Calu3 (cell line): ENCODE results near the gene KCNT1. TPM values are rescaled to one million over a fixed set of nuclear protein-coding genes. Genes with fewer than 3 reads are reported as not detected.

Experiments
- BruUV-seq: library from RNA; stranded (reverse); fragments of 400-500 nt; replicated peaks from 2 replicates; lab custom pipeline; 2021; lab: Mats Ljungman, UMichigan
- CTCF ChIA-PET: fragments of 300-600 bp; sonication (Branson Sonifier 250); formaldehyde crosslinking; loops from one replicate; lab custom pipeline; 2022; ENCODE audit warnings: antibody characterized with exemption; lab: Charles Lee
- DNase-seq: peaks from one replicate; pipeline ENCODE4 v3.0.0; 2022
- H3K27ac Mint-ChIP-seq: one replicate; pipeline ENCODE4 v1.8.0; 2022; ENCODE audit warnings: mixed read lengths; ENCODE audit not compliant: unreplicated experiment
- H3K27me3 Mint-ChIP-seq: one replicate; pipeline ENCODE4 v1.8.0; 2022; ENCODE audit warnings: mixed read lengths; ENCODE audit not compliant: unreplicated experiment
- H3K36me3 Mint-ChIP-seq: one replicate; pipeline ENCODE4 v1.8.0; 2022; ENCODE audit warnings: mild to moderate bottlenecking, moderate library complexity, mixed read lengths; ENCODE audit not compliant: insufficient read depth, unreplicated experiment
- H3K4me1 Mint-ChIP-seq: one replicate; pipeline ENCODE4 v1.8.0; 2022; ENCODE audit warnings: mild to moderate bottlenecking, low read depth, mixed read lengths; ENCODE audit not compliant: unreplicated experiment
- H3K4me3 Mint-ChIP-seq: one replicate; pipeline ENCODE4 v1.8.0; 2022; ENCODE audit warnings: mild to moderate bottlenecking, low read depth, moderate library complexity, mixed read lengths; ENCODE audit not compliant: unreplicated experiment
- H3K9me3 Mint-ChIP-seq: one replicate; pipeline ENCODE4 v1.8.0; 2022; ENCODE audit warnings: low read depth, mixed read lengths; ENCODE audit not compliant: unreplicated experiment
- intact Hi-C: fragments of 100-400 bp; cut with micrococcal nuclease; formaldehyde crosslinking; loops from one replicate; pipeline ENCODE4 v1.10.0; 2022; ENCODE audit not compliant: unreplicated experiment
- total RNA-seq: library from RNA; stranded (reverse); gene quantifications from 2 replicates; pipeline ENCODE4 v1.2.3, GENCODE V29; 2022
- TF ChIP-seq, protein P1 (sequence below): fragments of 200-600 bp; IDR thresholded peaks from one replicate; pipeline ENCODE4 v1.8.0; 2022; ENCODE audit warnings: antibody characterized with exemption; ENCODE audit not compliant: unreplicated experiment

KCNT1 gene
- total RNA-seq, 1 experiment from 2014 or later: not detected

DNA sequence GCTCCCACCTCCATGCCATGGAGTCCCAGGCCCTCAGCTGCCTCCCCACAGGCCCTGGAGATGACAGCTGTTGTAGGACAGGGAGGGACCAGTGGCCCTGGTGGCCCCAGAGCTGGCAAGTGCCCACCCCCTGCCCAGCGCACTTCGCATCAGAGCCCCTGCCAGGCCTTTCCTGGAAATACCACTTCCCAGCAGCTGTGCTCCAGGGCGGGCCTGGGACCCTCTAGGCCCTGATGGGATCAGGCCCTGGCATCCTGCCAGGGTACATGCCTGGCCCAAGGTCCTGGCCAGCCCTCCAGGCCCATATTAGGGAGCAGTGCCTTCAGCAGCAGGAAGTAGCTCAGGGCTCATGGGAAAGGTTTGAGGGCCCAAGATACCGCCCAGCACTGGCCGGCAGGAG lies 2.5 kb downstream of the KCNT1 start:
- Mint-ChIP-seq H3K4me3 (no peak overlapping the region), H3K9me3 (no peaks in the 10 kb centered on the region), H3K4me1 (no peaks in the 10 kb centered on the region), H3K36me3 (no peaks in the 10 kb centered on the region), H3K27ac (no peak overlapping the region), H3K27me3 (peaks cover 32% of the 10 kb centered on the region)
- no TSS peak for BruUV-seq
- TF ChIP-seq, protein P1, sequence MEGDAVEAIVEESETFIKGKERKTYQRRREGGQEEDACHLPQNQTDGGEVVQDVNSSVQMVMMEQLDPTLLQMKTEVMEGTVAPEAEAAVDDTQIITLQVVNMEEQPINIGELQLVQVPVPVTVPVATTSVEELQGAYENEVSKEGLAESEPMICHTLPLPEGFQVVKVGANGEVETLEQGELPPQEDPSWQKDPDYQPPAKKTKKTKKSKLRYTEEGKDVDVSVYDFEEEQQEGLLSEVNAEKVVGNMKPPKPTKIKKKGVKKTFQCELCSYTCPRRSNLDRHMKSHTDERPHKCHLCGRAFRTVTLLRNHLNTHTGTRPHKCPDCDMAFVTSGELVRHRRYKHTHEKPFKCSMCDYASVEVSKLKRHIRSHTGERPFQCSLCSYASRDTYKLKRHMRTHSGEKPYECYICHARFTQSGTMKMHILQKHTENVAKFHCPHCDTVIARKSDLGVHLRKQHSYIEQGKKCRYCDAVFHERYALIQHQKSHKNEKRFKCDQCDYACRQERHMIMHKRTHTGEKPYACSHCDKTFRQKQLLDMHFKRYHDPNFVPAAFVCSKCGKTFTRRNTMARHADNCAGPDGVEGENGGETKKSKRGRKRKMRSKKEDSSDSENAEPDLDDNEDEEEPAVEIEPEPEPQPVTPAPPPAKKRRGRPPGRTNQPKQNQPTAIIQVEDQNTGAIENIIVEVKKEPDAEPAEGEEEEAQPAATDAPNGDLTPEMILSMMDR: no peak
- no peak for DNase-seq
- intact Hi-C loops: no loop called here
- CTCF ChIA-PET: no interaction called here

DNA sequence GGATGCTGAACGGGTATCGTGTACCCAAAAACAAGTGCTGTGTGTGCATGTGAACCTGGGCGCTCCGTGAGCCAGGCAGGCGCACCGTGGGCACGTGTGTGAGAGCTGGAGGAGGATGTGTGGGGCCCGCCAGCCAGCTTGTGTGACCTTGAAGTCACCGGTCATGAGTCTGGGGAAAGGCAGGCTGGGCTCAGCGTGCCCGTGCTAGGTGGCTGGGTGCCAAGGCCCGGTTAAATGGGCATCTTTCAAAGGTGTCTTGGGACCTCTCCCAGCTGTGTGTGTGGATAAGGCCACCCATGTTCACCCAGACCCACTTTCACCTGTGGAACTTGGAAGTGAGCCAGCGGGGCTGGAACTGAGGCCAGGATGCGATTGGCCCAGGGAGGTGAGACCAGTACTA lies 3.4 kb downstream of the KCNT1 start:
- TF ChIP-seq, protein P1: no peak
- intact Hi-C loops: no loop called here
- Mint-ChIP-seq H3K27me3 (peaks cover 35% of the 10 kb centered on the region), H3K9me3 (no peaks in the 10 kb centered on the region), H3K36me3 (no peaks in the 10 kb centered on the region), H3K4me3 (no peak overlapping the region), H3K27ac (no peak overlapping the region), H3K4me1 (no peaks in the 10 kb centered on the region)
- CTCF ChIA-PET: interaction anchor here (0.6 kb wide), 1 partner anchor 1077 kb away, joined by 4 read pairs; no protein-coding TSS in a partner anchor
- no TSS peak for BruUV-seq
- no peak for DNase-seq

DNA sequence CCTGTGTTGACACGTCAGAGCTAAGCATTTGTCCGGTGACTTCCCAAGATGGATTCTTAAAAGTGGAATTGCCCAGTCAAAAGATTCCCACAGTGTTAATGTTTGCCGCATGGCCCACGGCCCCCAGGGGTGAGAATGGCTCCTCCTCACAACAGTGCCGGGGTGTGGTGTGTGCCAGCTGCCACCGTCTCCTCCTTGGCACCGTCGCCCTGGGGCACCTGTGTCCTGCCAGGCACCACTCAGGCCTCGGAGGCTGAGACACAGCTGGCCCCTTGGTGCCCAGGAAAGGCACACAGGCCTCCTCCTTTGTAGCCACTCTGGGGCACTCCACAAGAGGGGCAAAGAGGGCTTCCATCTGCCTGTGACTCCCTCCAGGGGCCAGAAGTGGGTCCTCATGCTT lies 4.3 kb downstream of the KCNT1 start:
- no peak for DNase-seq
- BruUV-seq: no TSS peak
- H3K4me3 Mint-ChIP-seq: no peak overlapping the region
- no peaks in the 10 kb centered on the region for H3K9me3 Mint-ChIP-seq
- H3K27ac Mint-ChIP-seq: no peak overlapping the region
- TF ChIP-seq, protein P1: no peak
- intact Hi-C loops: no loop called here
- H3K27me3 Mint-ChIP-seq: peaks cover 37% of the 10 kb centered on the region
- CTCF ChIA-PET: no interaction called here
- no peaks in the 10 kb centered on the region for H3K4me1 Mint-ChIP-seq
- no peaks in the 10 kb centered on the region for H3K36me3 Mint-ChIP-seq

DNA sequence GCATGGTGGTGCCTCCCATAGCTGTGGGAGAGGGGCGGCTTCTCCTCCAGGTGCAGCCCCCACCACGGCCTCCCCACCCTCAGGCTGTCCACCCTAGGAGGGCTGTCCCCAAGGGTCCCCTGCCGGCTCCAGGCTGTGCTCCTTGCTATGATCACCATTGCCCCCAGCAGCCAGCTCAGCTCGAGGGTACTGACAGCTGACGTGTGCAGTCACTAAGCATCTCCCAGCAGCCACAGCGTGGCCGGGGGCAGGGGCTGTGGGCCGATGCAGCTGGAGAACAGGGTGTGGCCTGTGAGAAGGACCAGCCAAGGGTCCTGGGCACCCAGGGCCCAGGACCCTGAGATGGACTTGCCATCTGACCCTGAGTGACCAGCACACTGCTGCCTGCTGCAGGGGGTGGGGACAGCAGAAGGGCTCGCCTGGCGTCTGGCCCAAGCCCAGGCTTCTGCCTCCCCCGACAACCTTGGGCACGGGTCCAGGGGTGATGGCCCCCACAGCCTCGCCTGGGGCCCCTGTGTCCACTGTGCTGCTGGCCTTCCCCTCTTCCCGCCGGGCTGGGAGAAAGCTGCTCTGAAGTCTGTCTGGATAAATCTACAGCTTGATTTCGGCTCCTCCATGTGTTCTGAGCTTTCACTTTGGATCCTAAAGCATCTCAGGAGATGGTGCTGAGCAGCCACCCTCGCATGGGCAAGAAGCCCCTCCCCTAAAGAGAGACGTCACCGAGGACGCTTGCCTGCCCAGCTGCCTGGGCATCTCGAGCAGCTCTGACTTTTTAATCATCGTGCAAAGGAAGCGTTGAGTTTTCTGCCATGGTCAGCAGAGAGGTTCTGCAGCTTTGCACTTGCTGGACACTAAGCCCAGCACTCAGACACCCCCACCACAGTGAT lies 5.5 kb downstream of the KCNT1 start:
- intact Hi-C loops: no loop called here
- Mint-ChIP-seq H3K27ac (no peak overlapping the region), H3K36me3 (no peaks in the 10 kb centered on the region), H3K4me1 (no peaks in the 10 kb centered on the region), H3K27me3 (peaks cover 49% of the 10 kb centered on the region), H3K4me3 (no peak overlapping the region), H3K9me3 (no peaks in the 10 kb centered on the region)
- CTCF ChIA-PET: no interaction called here
- DNase-seq: no peak
- BruUV-seq: no TSS peak
- TF ChIP-seq, protein P1: no peak
